Measurements from ENCODE around the gene MTFP1.
A peak's percentile ranks its signal among the peaks of the same experiment; 100 is the strongest.

The MTFP1 gene

GRCh38 chr22:30425616-30426387, at the start of gene MTFP1:
TSS of gene MTFP1 (plus strand) at chr22:30425768. CDS start at chr22:30425880, 112 bp downstream.
- peak within 1 kb of the TSS; percentile 94 for H3K4me3 Mint-ChIP-seq
- H3K27ac Mint-ChIP-seq, result peak within 1 kb of the TSS; percentile 95
- peaks cover 21% of the 10 kb centered on the region for H3K36me3 Mint-ChIP-seq (ENCODE audit: low read depth)
- H3K9me3 Mint-ChIP-seq, result no peaks in the 10 kb centered on the region
- peaks cover 44% of the 10 kb centered on the region for H3K4me1 Mint-ChIP-seq (ENCODE audit: low read depth)
- H3K27me3 Mint-ChIP-seq (ENCODE audit: low read depth), result no peaks in the 10 kb centered on the region

DNA sequence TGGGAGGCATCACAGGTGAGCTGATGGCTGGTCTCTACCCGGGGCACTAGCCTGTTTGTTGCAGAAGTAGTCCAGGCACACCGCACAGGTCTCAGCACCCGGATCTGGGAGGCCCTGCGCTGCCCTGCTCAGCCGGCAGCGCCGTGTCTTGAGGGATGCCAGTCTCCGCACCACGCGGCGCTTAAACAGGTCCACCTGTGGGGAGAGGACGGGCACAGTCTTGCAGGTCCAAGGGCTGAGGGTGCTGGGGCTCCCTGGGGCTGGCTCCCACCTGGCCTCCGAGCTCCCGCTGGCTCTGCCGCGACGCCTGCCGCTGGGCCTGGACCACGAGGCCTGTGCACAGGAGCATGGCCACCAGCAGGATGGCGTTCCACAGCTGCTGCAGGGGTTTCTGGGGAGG, 45.6 kb upstream of the MTFP1 start:
- Mint-ChIP-seq H3K27me3 (ENCODE audit: low read depth) (no peaks in the 10 kb centered on the region), H3K4me3 (no peak overlapping the region), H3K27ac (no peak overlapping the region), H3K4me1 (ENCODE audit: low read depth) (no peaks in the 10 kb centered on the region), H3K36me3 (ENCODE audit: low read depth) (peaks cover 3% of the 10 kb centered on the region), H3K9me3 (no peaks in the 10 kb centered on the region)

- Mint-ChIP-seq H3K36me3 (ENCODE audit: low read depth) (peaks cover 3% of the 10 kb centered on the region), H3K27ac (no peak overlapping the region), H3K9me3 (no peaks in the 10 kb centered on the region), H3K4me3 (no peak overlapping the region), H3K4me1 (ENCODE audit: low read depth) (peaks cover 2% of the 10 kb centered on the region), H3K27me3 (ENCODE audit: low read depth) (no peaks in the 10 kb centered on the region)
Measured at GRCh38 chr22:30381264-30381663, 44.3 kb upstream of the MTFP1 start.

DNA sequence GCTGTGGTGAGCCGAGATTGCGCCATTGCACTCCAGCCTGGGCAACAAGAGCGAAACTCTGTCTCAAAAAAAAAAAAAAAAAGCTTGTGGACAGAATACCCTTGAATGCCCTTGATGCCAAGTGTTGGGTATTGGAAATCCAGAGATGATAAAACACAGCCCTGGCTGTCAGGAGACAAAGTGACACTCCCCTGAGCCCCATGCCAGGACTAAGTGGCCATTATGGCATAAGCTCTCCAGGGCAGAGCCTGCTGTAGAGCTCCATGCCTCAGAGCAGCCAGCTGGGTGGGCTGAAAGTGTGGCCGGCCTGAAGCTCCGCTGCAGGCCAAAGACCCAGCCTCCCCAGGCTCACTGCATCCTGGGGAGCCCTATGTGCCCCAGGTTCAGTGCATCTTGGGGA, 43.2 kb upstream of the MTFP1 start:
- H3K4me3 Mint-ChIP-seq, result no peak overlapping the region
- no peaks in the 10 kb centered on the region for H3K27me3 Mint-ChIP-seq (ENCODE audit: low read depth)
- H3K9me3 Mint-ChIP-seq, result no peaks in the 10 kb centered on the region

DNA sequence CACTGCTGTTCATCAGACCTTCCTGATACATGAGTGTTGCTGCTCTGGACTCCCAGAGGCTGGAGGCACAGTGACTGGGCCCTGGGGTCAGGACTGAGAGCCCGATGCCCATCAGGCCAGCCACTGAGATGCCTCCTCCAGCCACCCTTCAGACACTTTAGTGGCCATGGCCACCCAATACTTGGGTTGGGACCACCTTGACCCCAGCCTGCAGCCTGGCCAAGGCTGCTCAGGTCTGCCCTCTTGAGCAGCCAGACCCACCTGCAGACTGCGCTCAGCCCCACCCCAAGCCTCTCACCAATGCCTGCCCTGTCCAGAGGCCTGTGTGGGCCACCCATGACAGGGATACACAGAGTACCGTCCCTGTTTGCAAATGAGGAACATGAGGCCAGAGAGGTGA, 42.5 kb upstream of the MTFP1 start:
- Mint-ChIP-seq H3K36me3 (ENCODE audit: low read depth) (peaks cover under 1% of the 10 kb centered on the region), H3K27me3 (ENCODE audit: low read depth) (no peaks in the 10 kb centered on the region), H3K27ac (no peak overlapping the region), H3K9me3 (no peaks in the 10 kb centered on the region), H3K4me1 (ENCODE audit: low read depth) (peaks cover 6% of the 10 kb centered on the region), H3K4me3 (no peak overlapping the region)

More for the DNA sequence above, 43.2 kb upstream of the MTFP1 start:
- H3K27ac Mint-ChIP-seq, result no peak overlapping the region
- H3K4me1 Mint-ChIP-seq (ENCODE audit: low read depth), result peaks cover 5% of the 10 kb centered on the region
- H3K36me3 Mint-ChIP-seq (ENCODE audit: low read depth), result peaks cover 3% of the 10 kb centered on the region

DNA sequence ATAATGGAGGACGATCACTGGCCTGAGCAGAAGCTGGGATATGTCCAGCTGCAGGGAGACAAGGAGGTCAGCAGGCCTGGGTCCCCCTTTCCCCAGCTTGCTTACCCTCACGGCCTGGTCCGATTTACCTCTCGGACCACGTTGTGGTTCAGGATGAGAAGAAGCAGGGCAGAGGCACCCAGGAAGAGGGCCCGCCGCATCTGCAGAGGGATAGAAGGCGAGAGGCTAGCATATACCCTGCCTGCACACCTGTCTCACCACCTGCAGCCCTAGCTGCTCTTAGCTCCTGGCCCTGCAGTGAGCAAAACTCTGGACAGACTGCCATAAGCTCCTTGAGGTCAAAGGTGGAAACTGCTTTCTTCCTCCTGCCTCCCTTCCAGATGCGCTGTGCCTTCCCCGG, 39.6 kb upstream of the MTFP1 start:
- H3K36me3 Mint-ChIP-seq (ENCODE audit: low read depth), result no peaks in the 10 kb centered on the region
- no peaks in the 10 kb centered on the region for H3K27me3 Mint-ChIP-seq (ENCODE audit: low read depth)
- H3K9me3 Mint-ChIP-seq, result no peaks in the 10 kb centered on the region
- peak overlapping the region; percentile 83 for H3K4me3 Mint-ChIP-seq
- peaks cover 11% of the 10 kb centered on the region for H3K4me1 Mint-ChIP-seq (ENCODE audit: low read depth)
- no peak overlapping the region for H3K27ac Mint-ChIP-seq

DNA sequence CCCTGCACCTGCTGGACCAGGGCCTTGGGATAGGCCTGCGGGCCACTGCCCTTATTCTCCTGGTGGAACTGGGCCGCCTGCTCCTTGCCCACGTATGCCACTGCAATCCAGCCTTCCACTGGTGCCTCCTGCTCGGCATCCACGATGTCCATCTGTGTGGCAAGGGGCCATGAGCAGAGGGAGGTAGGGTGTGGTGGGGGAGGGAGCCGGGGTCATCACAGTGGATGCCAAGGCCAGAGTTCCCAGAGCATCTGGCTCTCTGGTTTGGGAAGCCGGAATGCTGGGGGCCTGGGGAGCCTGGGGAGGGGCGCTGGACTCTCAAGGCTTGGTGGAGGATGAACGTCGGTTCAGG, 39.0 kb upstream of the MTFP1 start:
- H3K27me3 Mint-ChIP-seq (ENCODE audit: low read depth), result no peaks in the 10 kb centered on the region
- H3K4me1 Mint-ChIP-seq (ENCODE audit: low read depth), result peaks cover 18% of the 10 kb centered on the region
- H3K27ac Mint-ChIP-seq, result peak overlapping the region; percentile 5
- no peaks in the 10 kb centered on the region for H3K36me3 Mint-ChIP-seq (ENCODE audit: low read depth)
- peak overlapping the region; percentile 83 for H3K4me3 Mint-ChIP-seq
- H3K9me3 Mint-ChIP-seq, result no peaks in the 10 kb centered on the region

- Mint-ChIP-seq H3K36me3 (ENCODE audit: low read depth) (no peaks in the 10 kb centered on the region), H3K27me3 (ENCODE audit: low read depth) (no peaks in the 10 kb centered on the region), H3K27ac (peak within 1 kb of the TSS; percentile 39), H3K9me3 (no peaks in the 10 kb centered on the region), H3K4me3 (peak within 1 kb of the TSS; percentile 83), H3K4me1 (ENCODE audit: low read depth) (peaks cover 18% of the 10 kb centered on the region)
Measured at GRCh38 chr22:30386960-30387827, 38.4 kb upstream of the MTFP1 start, which contains the start of gene RNF215. TSS of gene RNF215 (minus strand) at chr22:30387411. CDS start at chr22:30387313, 98 bp downstream.

DNA sequence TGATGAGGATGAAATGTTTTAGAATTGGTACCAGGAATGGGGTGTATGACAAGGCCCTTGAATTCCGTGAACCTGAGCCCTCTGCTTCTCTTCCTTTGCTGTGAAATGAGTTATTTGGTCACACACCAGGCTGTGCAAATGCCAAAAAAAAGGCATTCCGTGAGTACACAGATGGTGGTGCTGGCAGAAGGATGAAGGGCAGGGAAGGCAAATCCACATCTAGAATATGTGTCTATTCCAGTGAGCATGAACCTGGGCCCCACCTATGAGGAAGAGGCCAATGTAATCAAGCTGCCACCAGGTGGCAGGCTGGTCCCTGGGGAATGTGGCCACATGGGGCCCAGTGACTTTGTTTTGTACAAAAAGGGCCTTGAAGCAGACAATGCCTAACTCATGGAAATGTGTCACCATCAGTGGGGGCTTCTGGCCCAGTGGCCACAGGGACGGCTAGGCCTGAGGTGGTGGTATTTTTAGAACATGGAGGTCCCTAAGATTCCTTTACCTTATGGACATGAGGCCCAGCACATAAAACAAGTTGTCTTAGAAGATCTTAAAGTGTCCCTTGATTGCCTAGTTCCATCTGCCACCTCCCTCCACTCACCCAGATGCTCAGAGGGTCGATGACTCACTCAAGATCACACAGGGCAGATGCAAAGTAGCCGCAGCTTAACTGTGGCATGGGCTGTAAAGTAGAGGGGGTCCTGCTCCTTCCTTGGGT, 34.4 kb upstream of the MTFP1 start:
- H3K4me3 Mint-ChIP-seq, result no peak overlapping the region
- H3K36me3 Mint-ChIP-seq (ENCODE audit: low read depth), result peaks cover 3% of the 10 kb centered on the region
- H3K27me3 Mint-ChIP-seq (ENCODE audit: low read depth), result no peaks in the 10 kb centered on the region
- H3K9me3 Mint-ChIP-seq, result no peaks in the 10 kb centered on the region
- peaks cover 36% of the 10 kb centered on the region for H3K4me1 Mint-ChIP-seq (ENCODE audit: low read depth)
- peak overlapping the region; percentile 57 for H3K27ac Mint-ChIP-seq

DNA sequence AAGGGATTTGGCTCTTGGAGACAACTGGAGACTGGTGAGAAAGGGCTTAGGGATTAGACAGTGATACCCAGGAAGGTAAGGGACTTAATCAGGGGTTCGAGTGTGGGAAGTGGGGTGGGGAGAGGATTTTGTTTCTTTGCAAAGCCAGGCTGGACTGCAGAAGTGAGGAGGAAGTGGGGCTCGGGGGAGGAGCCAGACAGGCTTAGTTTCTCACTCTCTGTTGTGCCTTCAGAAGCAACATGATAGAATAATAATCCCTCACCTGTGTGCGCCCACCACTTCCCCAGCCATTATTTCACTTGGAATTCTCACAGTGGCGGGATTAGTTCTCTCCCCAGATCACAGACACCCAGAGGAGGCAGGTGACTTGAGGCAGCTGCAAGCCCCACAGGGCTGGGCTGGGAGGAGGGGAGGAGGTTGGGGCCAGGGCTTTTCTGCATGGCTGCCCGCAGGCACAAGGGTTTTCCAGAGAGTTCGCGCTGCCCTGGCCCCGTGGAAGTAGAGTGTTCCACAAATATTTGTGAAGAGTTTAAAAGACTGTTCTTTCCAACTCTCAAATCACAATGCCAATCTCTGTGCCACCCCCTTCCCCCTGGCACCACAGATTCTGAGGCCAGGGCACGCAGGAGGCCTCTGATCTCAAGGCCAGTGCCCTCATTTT, 32.8 kb upstream of the MTFP1 start:
- peak overlapping the region; percentile 15 for H3K27ac Mint-ChIP-seq
- no peak overlapping the region for H3K4me3 Mint-ChIP-seq
- H3K4me1 Mint-ChIP-seq (ENCODE audit: low read depth), result peaks cover 37% of the 10 kb centered on the region

GRCh38 chr22:30393322-30393680, 32.3 kb upstream of the MTFP1 start:
- H3K9me3 Mint-ChIP-seq, result no peaks in the 10 kb centered on the region
- H3K27ac Mint-ChIP-seq, result no peak overlapping the region
- H3K36me3 Mint-ChIP-seq (ENCODE audit: low read depth), result peaks cover 3% of the 10 kb centered on the region
- no peak overlapping the region for H3K4me3 Mint-ChIP-seq
- peaks cover 42% of the 10 kb centered on the region for H3K4me1 Mint-ChIP-seq (ENCODE audit: low read depth)
- no peaks in the 10 kb centered on the region for H3K27me3 Mint-ChIP-seq (ENCODE audit: low read depth)

More for the DNA sequence above, 32.8 kb upstream of the MTFP1 start:
- H3K36me3 Mint-ChIP-seq (ENCODE audit: low read depth), result peaks cover 3% of the 10 kb centered on the region
- H3K27me3 Mint-ChIP-seq (ENCODE audit: low read depth), result no peaks in the 10 kb centered on the region
- no peaks in the 10 kb centered on the region for H3K9me3 Mint-ChIP-seq

DNA sequence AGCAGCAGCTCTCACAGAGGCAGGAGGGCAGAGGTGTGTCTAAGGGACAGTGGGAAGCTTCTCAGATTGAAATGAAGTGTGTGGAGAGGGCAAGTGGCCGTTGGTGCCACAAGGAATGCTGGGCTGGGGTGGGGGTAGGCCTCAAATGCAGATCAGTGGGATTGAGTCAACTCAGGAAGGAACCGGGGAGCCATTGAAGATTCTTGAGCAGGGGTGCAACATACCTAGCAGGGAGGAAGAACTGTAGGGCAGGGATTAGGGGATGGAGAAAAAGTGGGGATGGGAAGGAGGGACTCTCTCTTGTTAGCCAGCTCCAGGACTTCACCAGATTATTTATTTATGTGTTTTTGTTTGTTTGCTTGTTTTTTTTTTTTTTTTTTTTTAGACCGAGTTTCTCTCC, 31.7 kb upstream of the MTFP1 start:
- H3K36me3 Mint-ChIP-seq (ENCODE audit: low read depth), result peaks cover 3% of the 10 kb centered on the region
- H3K27me3 Mint-ChIP-seq (ENCODE audit: low read depth), result no peaks in the 10 kb centered on the region
- peak overlapping the region; percentile 11 for H3K4me3 Mint-ChIP-seq
- H3K4me1 Mint-ChIP-seq (ENCODE audit: low read depth), result peaks cover 48% of the 10 kb centered on the region
- H3K9me3 Mint-ChIP-seq, result no peaks in the 10 kb centered on the region
- no peak overlapping the region for H3K27ac Mint-ChIP-seq

DNA sequence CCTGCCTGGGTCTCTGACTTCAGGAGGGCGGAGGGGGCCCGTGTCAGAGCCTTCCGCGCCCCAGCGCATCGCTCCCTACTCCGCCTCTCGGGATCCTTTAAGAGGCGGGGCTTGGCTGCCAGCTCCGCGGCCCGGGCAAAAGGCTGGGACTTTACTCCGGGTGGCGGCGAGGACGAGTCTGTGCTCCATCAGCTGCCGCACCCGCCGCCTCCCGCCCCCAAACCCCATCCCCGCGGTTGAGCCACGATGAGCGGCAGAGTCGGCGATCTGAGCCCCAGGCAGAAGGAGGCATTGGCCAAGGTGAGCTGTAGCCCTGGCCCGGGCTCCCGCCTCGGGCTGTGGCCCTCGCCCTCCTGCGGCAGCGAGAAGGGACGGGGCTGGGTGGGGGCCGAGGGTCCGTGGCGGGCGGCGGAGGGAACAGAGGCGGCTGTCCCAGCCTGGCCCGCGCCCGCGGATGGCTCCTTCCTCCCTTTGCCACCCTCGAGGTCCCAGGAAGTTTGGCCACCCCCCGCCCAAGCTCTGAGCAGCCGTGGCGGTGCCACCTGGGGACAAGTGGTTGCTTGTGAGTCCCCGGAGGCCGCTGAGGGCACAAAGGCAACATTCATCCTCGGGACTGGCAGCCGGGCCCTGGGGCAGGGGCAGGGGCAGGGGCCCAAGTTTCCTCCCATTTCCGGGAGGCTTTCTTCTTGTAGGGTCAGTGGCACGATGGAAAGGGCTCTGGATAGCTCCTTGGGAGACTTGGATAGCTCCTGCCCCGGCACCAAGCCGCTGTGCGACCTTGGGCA, 28.5 kb upstream of the MTFP1 start, which contains the start of gene SEC14L2:
Gene SEC14L2 (plus strand): TSS at position 148 of the 785 bp plus-strand sequence. CDS start 99 bp downstream, at position 247.
- peaks cover 43% of the 10 kb centered on the region for H3K4me1 Mint-ChIP-seq (ENCODE audit: low read depth)

More for the DNA sequence above, 28.5 kb upstream of the MTFP1 start, which contains the start of gene SEC14L2:
- Mint-ChIP-seq H3K4me3 (peak within 1 kb of the TSS; percentile 84), H3K27ac (peak within 1 kb of the TSS; percentile 36), H3K9me3 (no peaks in the 10 kb centered on the region), H3K36me3 (ENCODE audit: low read depth) (peaks cover 4% of the 10 kb centered on the region), H3K27me3 (ENCODE audit: low read depth) (no peaks in the 10 kb centered on the region)
